SK-N-SH (cell line): Measurements from ENCODE around the gene SLC2A9.

Experiments used
- CHD2 ChIP-seq: fragments of 150-350 bp; IDR thresholded peaks from 2 replicates; pipeline ENCODE4 v1.6.1; 2018; ENCODE audit warnings: low read length; ENCODE audit not compliant: partially characterized antibody
- CTCF ChIP-seq: fragments of 200-600 bp; sonication (generic); IDR thresholded peaks from 2 replicates; pipeline ENCODE4 v1.6.1; 2017; ENCODE audit warnings: antibody characterized with exemption, mild to moderate bottlenecking, moderate library complexity
- EZH2phosphoT487 ChIP-seq: fragments of 200-600 bp; sonication (generic); IDR thresholded peaks from 2 replicates; pipeline ENCODE4 v1.6.1; 2017; ENCODE audit warnings: low read depth, mixed run types, mild to moderate bottlenecking, antibody characterized with exemption, moderate library complexity, borderline replicate concordance
- IRF3 ChIP-seq: fragments of 150-350 bp; IDR thresholded peaks from 2 replicates; pipeline ENCODE4 v1.6.1; 2016; ENCODE audit warnings: mild to moderate bottlenecking, low read depth, low read length
- PBX3 ChIP-seq: IDR thresholded peaks from 2 replicates; pipeline ENCODE4; 2012
- RAD21 ChIP-seq: IDR thresholded peaks from 2 replicates; pipeline ENCODE4 v1.6.1; 2012; ENCODE audit warnings: mild to moderate bottlenecking, low read length
- REST ChIP-seq: IDR thresholded peaks from 2 replicates; pipeline ENCODE4 v1.6.1; 2012; ENCODE audit warnings: mild to moderate bottlenecking, low read depth, low read length, moderate library complexity
- RFX5 ChIP-seq: IDR thresholded peaks from 2 replicates; pipeline ENCODE4 v1.6.1; 2012; ENCODE audit warnings: mild to moderate bottlenecking, improper control_type of control experiment, low read length
- USF2 ChIP-seq: fragments of 150-350 bp; IDR thresholded peaks from 2 replicates; pipeline ENCODE4 v1.6.1; 2017; ENCODE audit warnings: antibody characterized with exemption, low read length, low read depth, borderline replicate concordance

- TF ChIP-seq USF2, result no peak
- TF ChIP-seq REST, result no peak
- TF ChIP-seq RAD21, result no peak
- no peak for TF ChIP-seq CTCF
- no peak for TF ChIP-seq RFX5
- TF ChIP-seq CHD2, result no peak
- no peak for TF ChIP-seq IRF3
- TF ChIP-seq EZH2phosphoT487, result no peak
- TF ChIP-seq PBX3, result no peak
Measured at GRCh38 chr4:10003666-10004065, 17.6 kb downstream of the SLC2A9 start.
